Bone marrow (tissue), 2 donors: ENCODE results near the gene STXBP6.
"Not testable (repeated sequence)": the region's sequence is repeated elsewhere in the genome, so short reads cannot be mapped to it uniquely, and the experiment has no call there.

Experiments used
- DNase-seq, 2 donors: peaks; one replicate each; lab custom pipeline; 2025; lab: John Stamatoyannopoulos, UW

The STXBP6 gene

DNA sequence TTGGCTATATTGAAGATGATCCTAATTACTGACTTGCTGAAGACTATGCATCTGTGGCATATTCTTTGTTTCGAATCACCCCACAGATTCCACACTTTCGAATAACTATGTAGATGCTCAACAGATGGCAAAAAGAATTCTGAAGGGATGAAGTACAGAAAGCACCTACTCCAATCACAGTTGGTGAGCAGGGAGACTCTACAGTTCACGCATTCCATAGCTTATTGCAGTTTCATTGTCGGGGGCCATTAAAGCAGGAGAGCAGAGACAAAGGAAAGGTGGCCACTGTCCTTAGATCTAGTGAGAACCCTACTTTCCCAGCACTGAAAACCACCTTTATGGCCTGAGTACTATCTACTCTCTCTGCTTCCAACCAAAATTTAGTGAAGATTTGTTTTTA, 191.9 kb downstream of the STXBP6 start:
- no peak for DNase-seq

DNA sequence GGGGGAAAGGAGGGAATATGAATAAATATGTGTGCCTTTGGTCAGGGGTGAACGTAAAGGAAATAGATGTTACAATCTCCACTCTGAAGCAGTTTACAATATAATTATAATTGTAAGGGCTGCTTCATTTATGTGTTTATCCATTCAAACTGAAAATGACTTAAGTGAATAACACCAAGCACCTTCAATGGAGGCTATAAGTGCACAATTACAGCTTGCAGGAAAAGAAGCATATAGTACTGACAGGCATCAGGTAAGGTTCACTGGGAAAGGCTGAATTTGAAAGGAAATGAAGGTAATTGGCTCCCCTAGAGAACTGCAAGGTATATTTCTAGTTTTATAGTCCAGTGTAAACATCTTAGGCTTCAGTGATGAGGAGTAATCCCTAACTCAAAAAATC, 192.7 kb downstream of the STXBP6 start:
- no peak for DNase-seq

DNA sequence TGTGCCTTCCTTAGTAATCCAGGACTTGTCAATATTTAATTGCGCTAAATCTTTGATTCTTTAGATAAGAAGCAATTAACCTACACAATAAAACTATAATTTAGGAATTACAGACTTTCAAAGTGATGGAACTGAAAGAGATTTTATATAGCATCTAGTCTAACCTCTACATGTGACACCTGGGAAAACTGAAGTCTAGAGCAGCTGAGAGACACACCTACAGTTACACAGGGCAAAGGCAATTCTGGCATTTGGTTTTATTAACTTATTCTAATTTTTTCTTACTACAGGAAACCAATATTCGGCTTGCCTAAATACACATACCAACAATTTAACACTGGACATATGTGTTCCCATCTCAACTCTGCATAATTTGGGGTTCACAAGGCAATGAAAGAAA, 196.5 kb downstream of the STXBP6 start:
- DNase-seq: no peak

DNA sequence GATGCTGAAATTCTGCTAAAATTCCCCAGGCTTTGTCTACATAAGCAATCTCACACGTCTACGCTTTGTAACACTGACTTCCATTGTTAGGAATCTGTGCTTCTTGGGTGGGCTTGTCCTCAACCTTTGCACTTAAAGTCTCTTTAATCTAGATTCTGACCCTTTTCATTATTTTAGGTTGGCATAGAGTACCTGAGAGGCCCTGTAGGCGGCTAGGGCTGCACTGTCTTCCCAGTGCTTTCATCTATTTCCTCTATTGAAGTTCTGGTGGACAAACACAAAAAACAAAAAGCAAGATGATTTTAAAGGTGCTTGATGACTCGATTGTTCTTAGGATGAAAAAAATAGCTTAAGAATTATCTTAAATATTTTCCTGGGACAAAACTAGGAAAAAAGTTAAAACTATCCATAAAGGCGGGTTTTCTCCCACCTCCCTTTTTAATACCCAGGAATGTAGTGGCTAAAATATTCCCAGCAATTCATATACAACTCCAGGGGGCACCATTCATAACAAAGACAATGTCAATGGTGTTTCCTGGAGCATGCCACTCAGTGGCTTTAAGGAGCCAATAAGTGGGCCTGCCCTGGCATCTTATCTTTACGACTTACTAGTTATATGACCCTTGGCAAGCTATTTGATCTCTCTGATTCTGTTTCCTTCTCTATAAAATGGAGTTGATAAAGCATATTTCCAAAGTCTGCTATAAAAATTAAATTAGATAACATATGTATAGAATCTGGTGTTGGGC, 197.5 kb downstream of the STXBP6 start:
- no peak for DNase-seq

DNA sequence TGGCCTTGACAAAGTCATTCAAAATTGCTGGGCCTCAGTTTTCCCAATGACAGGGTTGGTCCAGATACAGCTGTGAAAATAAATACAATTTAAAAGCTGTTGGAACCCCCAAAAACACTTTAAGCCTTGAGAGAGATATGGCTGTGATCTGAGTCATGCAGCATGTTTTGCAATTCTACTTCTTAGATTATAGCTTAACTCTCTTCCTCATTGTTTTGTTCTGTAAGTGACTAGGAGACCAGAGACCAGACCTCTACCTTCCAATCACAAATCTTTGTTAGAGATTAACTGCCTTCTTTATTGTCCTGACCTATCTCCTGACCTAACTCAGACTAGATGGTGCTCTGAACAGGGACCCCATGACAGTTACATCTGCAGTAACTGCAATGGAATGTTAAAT, 198.1 kb downstream of the STXBP6 start:
- no peak for DNase-seq

DNA sequence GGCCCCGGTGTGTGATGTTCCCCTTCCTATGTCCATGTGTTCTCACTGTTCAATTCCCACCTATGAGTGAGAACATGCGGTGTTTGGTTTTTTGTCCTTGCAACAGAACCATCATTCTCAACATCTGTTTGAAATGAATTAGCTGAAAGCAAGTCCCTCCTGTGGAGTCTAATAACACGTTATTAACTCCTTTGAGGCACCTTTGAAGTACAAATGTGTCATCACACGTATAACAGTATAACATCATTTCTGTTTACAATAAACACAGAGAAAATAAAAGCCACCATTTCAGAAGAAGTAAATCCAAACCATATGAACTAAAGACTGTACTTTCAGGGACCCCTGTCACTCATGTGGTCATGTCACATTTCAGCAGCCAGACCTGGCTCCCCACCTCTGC, 198.5 kb downstream of the STXBP6 start:
- DNase-seq: no peak

DNA sequence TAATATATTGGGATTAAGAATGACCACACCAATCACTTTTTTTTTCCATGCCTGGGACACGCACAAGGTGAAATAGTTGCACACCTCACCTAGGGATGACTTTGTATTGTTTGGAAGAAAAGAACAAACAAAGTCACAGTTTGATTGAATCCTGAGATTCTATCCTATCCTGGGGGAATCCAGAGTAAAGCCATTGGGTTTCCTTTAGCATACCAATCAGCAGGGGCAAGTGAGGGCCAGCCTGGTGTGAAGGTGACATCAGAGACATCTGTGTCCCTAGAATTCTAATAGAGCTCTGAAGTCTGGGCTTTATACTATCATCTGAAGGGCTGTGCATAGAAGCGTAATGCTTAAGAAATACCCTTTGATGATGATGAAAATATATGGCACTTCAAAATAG, 199.9 kb downstream of the STXBP6 start:
- DNase-seq: no peak

DNA sequence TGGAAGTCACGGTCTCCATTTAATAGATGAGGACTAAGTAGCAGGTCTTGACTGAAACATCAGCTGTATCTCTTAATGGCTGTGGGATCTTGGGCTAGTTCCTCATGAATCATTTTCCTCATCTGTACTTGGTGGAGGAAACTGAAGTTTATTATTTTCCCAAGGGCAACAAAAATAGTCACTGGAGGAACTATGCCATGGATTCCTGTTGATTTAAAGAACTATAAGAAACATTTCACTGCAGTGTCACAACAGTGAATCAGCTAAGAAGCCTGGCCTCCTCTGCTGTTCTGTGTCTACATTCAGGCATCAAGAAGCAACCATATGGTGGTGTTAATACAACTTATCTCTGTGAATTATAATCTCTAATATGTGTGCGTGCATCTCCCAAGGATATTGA, 200.5 kb downstream of the STXBP6 start:
- DNase-seq: no peak

DNA sequence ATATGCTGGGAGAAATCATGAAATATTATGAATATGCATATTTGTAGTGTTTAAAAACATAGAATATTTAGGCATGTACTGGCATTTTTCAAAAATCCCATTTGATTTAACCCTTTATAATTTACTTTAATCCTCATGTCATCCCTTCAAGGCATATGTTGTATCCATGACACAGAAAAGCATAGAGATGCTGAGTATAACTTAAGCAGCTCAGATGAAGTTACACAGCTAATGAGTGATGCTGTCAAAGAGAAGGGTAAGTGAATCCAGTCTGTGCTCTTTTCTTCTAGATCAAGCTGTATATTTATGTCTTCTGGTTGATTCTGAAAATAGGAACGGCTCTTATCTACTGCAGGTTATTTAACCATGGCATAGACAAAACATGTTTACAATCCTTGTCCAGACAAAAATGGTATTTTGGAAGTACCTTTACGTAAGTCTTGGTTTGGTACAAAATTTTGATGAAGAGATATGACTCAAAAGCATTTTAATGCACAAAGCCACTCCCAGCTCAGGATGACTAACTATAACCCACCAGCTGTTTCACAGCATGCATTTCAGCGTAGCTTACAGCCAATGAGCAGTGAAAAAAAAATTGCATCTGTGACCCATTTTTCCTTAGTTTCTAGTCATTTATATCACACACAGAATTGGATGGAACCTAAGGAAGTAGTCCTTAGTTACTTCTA, 201.7 kb downstream of the STXBP6 start:
- DNase-seq: no peak

DNA sequence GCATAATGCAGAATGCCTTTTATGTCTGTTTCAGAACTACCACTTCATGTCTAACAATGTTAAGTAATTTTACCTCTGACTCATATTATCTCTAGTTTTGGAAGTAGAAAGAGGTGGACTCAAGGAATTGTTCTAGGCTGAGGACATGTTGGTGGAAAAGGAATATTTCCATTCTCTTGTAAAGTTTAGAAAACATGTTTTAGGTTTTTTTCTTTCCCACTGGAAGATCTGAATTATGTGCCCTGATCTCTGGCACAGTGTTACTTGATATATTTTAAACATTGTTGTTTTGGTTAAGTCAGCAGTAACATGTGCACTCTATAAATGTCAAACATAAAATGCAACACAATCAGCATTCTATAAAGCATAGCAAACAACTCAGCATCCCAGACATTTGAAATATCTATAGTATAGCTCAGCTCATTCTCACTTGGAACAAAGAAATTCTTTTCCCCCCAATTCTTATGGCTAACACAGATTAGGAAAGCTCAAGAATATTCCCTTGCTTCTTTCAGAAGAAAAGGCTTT, 202.3 kb downstream of the STXBP6 start:
- DNase-seq: no peak

DNA sequence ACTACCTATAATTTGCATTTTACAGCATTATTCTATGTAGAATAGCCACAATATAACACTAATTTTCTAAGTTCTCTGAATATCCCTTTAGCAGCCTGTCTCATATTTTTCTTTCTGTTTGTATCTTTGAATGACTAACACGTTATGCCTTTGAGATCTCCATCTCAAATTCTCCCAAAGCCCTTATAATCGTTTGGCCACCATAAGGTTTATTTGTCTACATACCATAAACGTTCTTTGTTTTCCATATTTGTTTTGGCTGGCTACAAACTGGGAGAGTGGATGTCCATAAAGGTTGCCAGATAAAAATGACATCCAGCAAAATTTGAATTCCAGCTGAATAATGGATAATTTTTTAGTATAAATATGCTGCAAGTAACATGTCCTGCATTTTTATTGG, 203.7 kb downstream of the STXBP6 start:
- no peak for DNase-seq

DNA sequence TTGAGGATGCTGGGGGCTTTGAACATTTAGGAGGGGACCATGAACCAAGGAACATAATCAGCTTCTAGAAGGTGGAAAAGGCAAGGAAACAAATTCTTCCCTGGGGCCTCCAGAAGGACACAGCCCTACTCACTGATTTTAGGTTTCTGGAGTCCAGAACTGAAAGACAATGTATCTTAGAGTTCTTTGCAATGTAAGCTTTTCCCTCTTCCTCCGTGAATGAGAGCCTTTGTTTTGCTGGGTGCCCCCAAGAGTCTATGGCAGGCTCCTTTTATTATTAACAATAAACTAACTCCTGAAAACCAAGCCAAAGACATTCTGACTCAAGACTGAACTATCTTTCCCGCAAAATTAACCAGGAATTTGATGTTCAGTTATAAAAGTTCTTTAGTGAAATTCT, 204.1 kb downstream of the STXBP6 start:
- no peak for DNase-seq

DNA sequence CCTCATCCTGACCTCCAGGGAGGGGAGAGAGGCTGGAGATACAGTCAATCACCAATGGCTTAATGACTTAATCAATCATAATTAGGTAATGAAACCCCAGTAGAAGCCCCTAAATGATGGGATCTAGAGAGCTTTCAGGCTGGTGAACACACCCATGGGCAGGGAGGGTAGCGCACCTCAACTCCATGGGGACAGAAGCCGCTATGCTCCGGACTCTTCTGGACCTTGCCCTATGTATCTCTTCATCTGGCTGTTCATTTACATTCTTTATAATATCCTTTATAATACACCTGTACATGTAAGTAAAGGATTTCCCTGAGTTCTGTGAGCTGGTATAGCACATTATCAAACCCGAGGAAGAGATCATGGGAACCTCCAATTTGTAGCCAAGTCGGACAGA, 205.9 kb downstream of the STXBP6 start:
- no peak for DNase-seq

DNA sequence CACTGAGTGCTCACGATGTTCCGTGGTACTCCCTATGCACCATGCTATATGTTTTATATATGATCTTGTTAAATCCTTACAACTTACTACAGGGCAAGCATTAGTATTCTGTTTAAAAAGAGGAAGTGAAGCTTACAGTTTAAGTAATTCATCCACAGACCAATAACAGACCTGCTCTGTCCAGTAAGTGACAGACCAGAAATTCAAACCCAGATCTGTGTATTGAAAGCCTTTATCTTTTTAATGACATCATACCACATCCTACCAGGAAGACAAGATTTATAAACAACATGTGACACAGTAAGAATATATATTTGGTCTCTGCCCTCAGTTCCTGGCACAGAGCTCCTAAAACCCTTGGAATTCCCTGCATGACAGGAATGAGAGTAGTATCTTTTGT, 206.5 kb downstream of the STXBP6 start:
- DNase-seq: no peak

DNA sequence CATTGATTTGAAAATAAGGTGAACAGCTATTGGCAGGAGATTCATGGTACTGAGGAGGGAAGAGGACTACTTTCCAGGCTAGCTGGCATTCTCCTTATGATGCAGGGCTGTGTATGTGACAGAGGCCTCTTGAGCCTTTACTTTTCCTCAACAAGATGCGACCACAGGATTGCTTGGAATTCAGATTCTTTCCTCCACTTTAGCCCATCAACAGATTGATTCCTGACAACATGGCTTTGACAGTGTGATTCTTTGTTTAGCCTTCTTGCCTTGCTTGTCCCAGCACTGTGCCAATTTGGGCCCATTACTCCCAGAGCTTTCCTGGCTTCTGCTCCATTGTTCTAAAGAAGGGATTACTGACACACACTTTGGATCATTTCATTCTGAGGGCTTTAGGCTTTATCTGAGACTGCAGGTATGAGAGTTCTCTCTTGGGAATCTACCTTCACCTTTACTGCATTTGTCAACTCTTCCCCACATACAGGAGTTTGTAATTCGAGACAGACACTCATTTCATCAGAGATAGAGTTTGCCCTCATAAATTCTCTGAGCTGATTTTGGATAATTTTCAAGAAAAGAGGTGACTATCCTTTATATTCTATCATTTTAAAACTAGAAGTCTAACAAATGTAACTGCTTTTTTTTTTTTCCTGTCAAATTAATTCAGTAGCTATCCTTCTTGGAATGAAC, 209.6 kb downstream of the STXBP6 start:
- no peak for DNase-seq

DNA sequence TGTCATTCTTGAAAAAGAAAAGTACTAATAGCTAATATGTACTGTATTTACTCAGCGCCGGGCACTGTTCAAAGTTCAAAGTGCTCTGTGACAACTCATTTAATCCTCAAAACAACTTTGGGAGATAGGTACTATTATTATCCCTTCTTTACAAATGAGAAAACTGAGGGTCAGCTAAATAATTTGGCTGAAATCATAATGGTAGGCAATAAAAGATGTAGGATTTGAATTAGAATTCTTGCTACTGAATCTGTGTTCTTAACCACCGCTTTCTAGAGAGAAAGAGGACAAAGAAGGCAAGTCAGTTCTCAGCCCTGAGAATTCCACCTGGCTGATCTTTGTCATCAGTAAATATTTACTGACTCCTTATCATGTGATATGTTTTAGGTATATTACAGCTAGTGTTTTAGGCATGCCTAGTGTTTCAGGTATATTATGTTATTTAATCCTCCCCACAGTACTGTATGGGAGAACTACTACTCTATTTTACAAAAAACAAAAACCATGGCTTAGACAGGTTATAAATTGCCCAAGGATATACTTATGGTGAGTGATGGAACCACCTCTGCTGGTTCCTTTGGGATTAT, 210.2 kb downstream of the STXBP6 start:
- no peak for DNase-seq

DNA sequence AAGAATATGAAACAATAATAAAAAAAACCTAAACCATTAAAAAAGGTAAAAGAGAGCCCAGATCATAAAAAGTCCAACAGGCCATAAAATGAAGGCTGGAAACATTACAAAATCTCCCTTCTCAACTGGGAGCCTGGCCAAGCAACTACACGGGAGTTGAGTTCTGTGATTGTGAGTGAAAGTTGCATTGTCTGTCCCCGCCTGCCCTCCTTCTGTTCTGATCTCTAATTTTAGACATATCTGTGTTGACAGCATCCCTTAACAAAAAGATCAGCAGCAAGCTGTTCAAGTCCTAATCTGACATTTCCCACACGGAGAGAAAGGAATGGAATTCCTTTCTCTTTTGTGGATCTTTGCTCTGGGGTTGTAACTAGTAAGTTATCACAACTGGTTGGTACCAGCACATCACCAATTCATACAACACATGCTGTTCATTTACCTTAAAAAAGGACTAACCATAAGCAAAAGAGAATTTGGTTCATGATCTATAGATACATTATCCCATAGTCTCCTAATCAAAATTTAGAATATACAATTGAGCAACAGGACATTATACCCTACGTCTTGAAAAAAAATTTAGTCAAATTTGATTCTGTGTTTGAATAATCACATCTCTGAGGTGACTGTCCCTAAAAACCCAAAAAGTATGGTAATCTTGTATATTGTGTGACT, 210.9 kb downstream of the STXBP6 start:
- DNase-seq: no peak

DNA sequence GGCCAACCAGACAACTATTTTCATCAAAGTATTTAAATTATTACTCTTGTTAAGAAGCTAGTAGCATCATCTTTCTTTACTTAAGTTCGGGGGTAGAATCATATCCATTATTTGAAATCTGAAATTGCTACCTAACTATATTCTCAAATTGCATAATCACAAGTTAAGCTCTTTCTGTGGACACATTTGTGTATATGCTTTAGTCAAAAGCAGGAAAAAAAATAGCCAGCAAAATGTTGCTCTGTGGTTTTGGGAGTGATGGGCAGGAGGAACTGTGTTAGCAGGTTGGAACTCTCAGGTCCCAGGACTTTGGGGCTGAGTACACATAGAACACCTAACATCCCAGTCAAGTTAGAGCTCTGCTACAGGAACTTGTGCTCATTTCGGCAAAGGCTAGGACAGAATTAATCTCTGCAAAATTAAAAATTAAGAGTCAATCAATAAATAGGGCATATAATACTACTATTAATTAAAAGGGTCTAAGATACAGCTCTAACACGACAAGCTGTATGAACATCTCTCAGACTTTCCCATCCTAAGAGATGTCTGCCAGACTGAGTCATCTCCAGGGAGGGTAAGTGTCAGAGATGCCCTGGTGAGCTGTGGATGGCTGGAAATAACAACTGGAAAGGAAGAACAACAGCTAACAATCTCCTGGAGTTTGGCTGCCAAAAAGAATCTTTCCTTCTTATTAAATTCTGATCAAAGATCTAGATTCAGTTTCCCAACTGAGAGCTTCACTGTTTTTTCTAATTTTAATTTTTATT, 212.5 kb downstream of the STXBP6 start:
- no peak for DNase-seq

DNA sequence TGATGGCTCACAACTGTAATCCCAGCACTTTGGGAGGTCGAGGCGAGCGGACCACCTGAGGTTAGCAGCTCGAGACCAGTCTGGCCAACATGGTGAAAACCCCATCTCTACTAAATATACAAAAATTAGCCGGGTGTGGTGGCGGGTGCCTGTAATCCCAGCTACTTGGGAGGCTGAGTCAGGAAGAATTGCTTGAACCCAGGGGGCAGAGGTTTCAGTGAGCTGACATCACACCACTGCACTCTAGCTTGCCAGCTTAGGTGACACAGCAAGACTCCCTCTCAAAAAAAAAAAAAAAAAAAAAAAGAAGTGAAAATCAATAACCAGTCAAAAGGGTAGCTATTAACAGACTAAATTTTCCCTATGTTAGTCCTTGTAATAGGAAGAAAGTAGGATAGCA, 213.6 kb downstream of the STXBP6 start:
- not testable (repeated sequence) for DNase-seq

DNA sequence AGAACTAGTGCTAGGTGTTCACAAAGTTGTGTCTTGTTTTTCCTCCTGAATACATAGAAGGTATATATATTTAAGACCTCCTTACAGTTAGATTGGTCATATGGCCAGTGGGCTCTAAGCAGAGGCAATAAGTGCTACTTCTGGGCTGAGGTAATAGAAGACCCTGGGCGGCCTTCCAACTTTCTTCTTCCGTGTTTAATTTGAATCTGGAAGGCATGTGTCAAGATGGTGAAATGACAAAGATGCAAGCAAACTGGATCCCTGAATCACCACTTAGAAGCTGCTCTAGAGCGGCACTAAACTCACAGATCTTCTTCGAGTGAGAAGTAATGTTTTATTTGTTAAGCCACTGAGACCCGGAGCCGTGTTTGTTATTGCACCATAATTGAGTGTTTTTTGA, 215.0 kb downstream of the STXBP6 start:
- no peak for DNase-seq

DNA sequence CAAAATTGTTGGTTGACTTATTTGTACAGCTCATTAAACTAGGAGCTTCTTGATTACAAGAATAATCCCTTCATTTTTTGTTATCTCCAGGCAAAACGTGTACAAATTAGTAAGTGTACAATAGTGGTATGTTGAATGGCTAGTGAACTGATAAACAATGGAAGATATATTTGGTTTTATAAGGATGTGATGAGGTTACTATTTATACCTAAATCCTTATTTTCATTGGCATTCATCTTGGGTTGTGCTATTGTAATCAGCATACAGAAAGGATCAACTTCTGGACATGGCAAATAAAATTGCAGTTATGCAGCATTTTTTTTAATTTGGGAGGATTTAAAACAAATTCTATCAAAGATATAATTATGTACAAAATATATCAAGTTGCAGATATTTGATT, 216.6 kb downstream of the STXBP6 start:
- no peak for DNase-seq
